DOHH2 (cell line): ENCODE data around the gene RCOR3.

Experiments used
- H3F3A ChIP-seq: fragments of 200-600 bp; sonication (generic), shearing (Covaris generic); 2 replicates; pipeline ENCODE4 v1.6.0; 2016; ENCODE audit warnings: antibody characterized with exemption, mild to moderate bottlenecking; ENCODE audit not compliant: control insufficient read depth, insufficient read depth
- H3K27ac ChIP-seq: fragments of 200-600 bp; sonication (generic); 2 replicates; pipeline ENCODE4 v1.5.1; 2014; ENCODE audit warnings: low read depth, mild to moderate bottlenecking, low read length, moderate library complexity
- H3K27me3 ChIP-seq: fragments of 200-600 bp; sonication (generic); 2 replicates; pipeline ENCODE4 v1.6.1; 2014; ENCODE audit warnings: mild to moderate bottlenecking, low read length, mixed read lengths; ENCODE audit not compliant: control insufficient read depth
- H3K36me3 ChIP-seq: fragments of 200-600 bp; sonication (generic); 2 replicates; pipeline ENCODE4 v1.6.1; 2014; ENCODE audit warnings: mild to moderate bottlenecking, low read length, moderate library complexity, mixed read lengths; ENCODE audit not compliant: control insufficient read depth
- H3K4me1 ChIP-seq: fragments of 200-600 bp; sonication (generic); 2 replicates; pipeline ENCODE4 v1.6.1; 2014; ENCODE audit warnings: mild to moderate bottlenecking, low read length, mixed read lengths; ENCODE audit not compliant: control insufficient read depth
- H3K4me2 ChIP-seq: fragments of 200-600 bp; sonication (generic); 2 replicates; pipeline ENCODE4 v1.6.0; 2014; ENCODE audit warnings: mild to moderate bottlenecking, low read length, moderate library complexity
- H3K4me3 ChIP-seq: fragments of 200-600 bp; sonication (generic); 2 replicates; pipeline ENCODE4 v1.5.1; 2014; ENCODE audit warnings: mild to moderate bottlenecking, low read length, mixed read lengths
- H3K79me2 ChIP-seq: fragments of 200-600 bp; sonication (generic); 2 replicates; pipeline ENCODE4 v1.6.1; 2014; ENCODE audit warnings: mild to moderate bottlenecking, low read length, mixed read lengths; ENCODE audit not compliant: control insufficient read depth
- H3K9me2 ChIP-seq: fragments of 200-600 bp; sonication (generic); replicated peaks from 2 replicates; pipeline ENCODE4 v1.6.1; 2014; ENCODE audit warnings: mild to moderate bottlenecking, low read length, mixed read lengths; ENCODE audit not compliant: control insufficient read depth
- H3K9me3 ChIP-seq: fragments of 200-600 bp; sonication (generic); 2 replicates; pipeline ENCODE4 v1.6.1; 2014; ENCODE audit warnings: antibody characterized with exemption, low read length, mixed read lengths; ENCODE audit not compliant: control insufficient read depth, insufficient read depth
- H4K20me1 ChIP-seq: fragments of 200-600 bp; sonication (generic); 2 replicates; pipeline ENCODE4 v1.6.0; 2014; ENCODE audit warnings: low read depth, mild to moderate bottlenecking, antibody characterized with exemption, low read length, moderate library complexity; ENCODE audit not compliant: control insufficient read depth, insufficient read depth
- CTCF ChIP-seq: fragments of 200-600 bp; sonication (generic); IDR thresholded peaks from one replicate; pipeline ENCODE4 v1.5.1; 2014; ENCODE audit warnings: antibody characterized with exemption, mild to moderate bottlenecking, low read depth, low read length; ENCODE audit not compliant: poor library complexity, severe bottlenecking
- EZH2phosphoT487 ChIP-seq: fragments of 200-600 bp; sonication (generic); IDR thresholded peaks from 2 replicates; pipeline ENCODE4 v1.6.1; 2017; ENCODE audit warnings: borderline replicate concordance, mild to moderate bottlenecking, antibody characterized with exemption, low read length, moderate library complexity, mixed read lengths

The RCOR3 gene

GRCh38 chr1:211335522-211336157, 76.5 kb downstream of the RCOR3 start:
- H3K79me2 ChIP-seq, result peaks cover 99% of the 10 kb centered on the region
- TF ChIP-seq EZH2phosphoT487, result no peak
- TF ChIP-seq CTCF, result no peak
- H3K9me3 ChIP-seq, result no peaks in the 10 kb centered on the region
- peak overlapping the region; percentile 69 for H3K4me3 ChIP-seq
- peaks cover 16% of the 10 kb centered on the region for H4K20me1 ChIP-seq
- H3K4me1 ChIP-seq, result peaks cover 85% of the 10 kb centered on the region
- no peaks in the 10 kb centered on the region for H3K9me2 ChIP-seq
- peak overlapping the region; percentile 90 for H3K27ac ChIP-seq
- H3F3A ChIP-seq, result peaks cover 6% of the 10 kb centered on the region; the same call in 1 of the 2 replicates
- H3K27me3 ChIP-seq, result no peaks in the 10 kb centered on the region
- peak overlapping the region; percentile 90 for H3K4me2 ChIP-seq
- peaks cover 44% of the 10 kb centered on the region for H3K36me3 ChIP-seq

- peak overlapping the region; percentile 69 for H3K4me3 ChIP-seq
- H3K4me2 ChIP-seq, result peak overlapping the region; percentile 90
- no peaks in the 10 kb centered on the region for H3K9me2 ChIP-seq
- peaks cover 16% of the 10 kb centered on the region for H4K20me1 ChIP-seq
- H3K79me2 ChIP-seq, result peaks cover 99% of the 10 kb centered on the region
- H3K27ac ChIP-seq, result peak overlapping the region; percentile 90
- H3K27me3 ChIP-seq, result no peaks in the 10 kb centered on the region
- H3K4me1 ChIP-seq, result peaks cover 85% of the 10 kb centered on the region
- TF ChIP-seq CTCF (no peak), EZH2phosphoT487 (no peak)
- H3K9me3 ChIP-seq, result no peaks in the 10 kb centered on the region
- peaks cover 40% of the 10 kb centered on the region for H3K36me3 ChIP-seq
- peaks cover 6% of the 10 kb centered on the region; the same call in 1 of the 2 replicates for H3F3A ChIP-seq
Observed at GRCh38 chr1:211336161-211336560, 77.0 kb downstream of the RCOR3 start.

- peaks cover 38% of the 10 kb centered on the region for H3K36me3 ChIP-seq
- H3K4me1 ChIP-seq, result peaks cover 85% of the 10 kb centered on the region
- peaks cover 99% of the 10 kb centered on the region for H3K79me2 ChIP-seq
- no peak for TF ChIP-seq EZH2phosphoT487
- TF ChIP-seq CTCF, result no peak
- no peaks in the 10 kb centered on the region for H3K9me3 ChIP-seq
- H3K4me3 ChIP-seq, result peak overlapping the region; percentile 69
- peaks cover 16% of the 10 kb centered on the region for H4K20me1 ChIP-seq
- H3K27ac ChIP-seq, result no peak overlapping the region
- H3K27me3 ChIP-seq, result no peaks in the 10 kb centered on the region
- H3K9me2 ChIP-seq, result no peaks in the 10 kb centered on the region
- H3K4me2 ChIP-seq, result peak overlapping the region; percentile 90
- peaks cover 6% of the 10 kb centered on the region; the same call in 1 of the 2 replicates for H3F3A ChIP-seq
Observed at GRCh38 chr1:211336775-211337174, 77.6 kb downstream of the RCOR3 start.
